Epithelial cell of proximal tubule (primary cell): ENCODE results near the gene FBXO3. TPM values are rescaled to one million over a fixed set of nuclear protein-coding genes. Genes with fewer than 3 reads are reported as not detected.

Experiments used
- DNase-seq: peaks from one replicate; pipeline ENCODE4 v3.0.0-alpha.2; 2011; ENCODE audit warnings: low read depth
- H3K4me3 ChIP-seq: 2 replicates; pipeline ENCODE4 v1.5.1; 2011; ENCODE audit warnings: low read depth, mild to moderate bottlenecking, low read length
- CTCF ChIP-seq: conservative IDR thresholded peaks from 2 replicates; pipeline ENCODE4 v1.5.1; 2012; ENCODE audit warnings: low read depth, mild to moderate bottlenecking, low read length
- total RNA-seq: library from RNA; depleted of rRNA; stranded (reverse); fragments of >200 nt; gene quantifications from 2 replicates; pipeline ENCODE4 v1.2.3, GENCODE V29; 2015

FBXO3 gene
- total RNA-seq, 1 donor from 2014 or later, result 20.3 TPM

GRCh38 chr11:33772870-33773269, 1.4 kb downstream of the FBXO3 start:
- no peak for TF ChIP-seq CTCF
- no peak for DNase-seq
- no peak overlapping the region for H3K4me3 ChIP-seq

- TF ChIP-seq CTCF, result peak; percentile 4
- DNase-seq, result no peak
- H3K4me3 ChIP-seq, result no peak overlapping the region
These were observed 2.0 kb downstream of the FBXO3 start for GRCh38 chr11:33772300-33772699.

- no peak for DNase-seq
- TF ChIP-seq CTCF, result no peak
- no peak overlapping the region for H3K4me3 ChIP-seq
These were observed 4.1 kb downstream of the FBXO3 start for GRCh38 chr11:33770236-33770635.

- no peak for TF ChIP-seq CTCF
These were observed 4.8 kb downstream of the FBXO3 start for GRCh38 chr11:33769542-33769941.

GRCh38 chr11:33767624-33768023, 6.7 kb downstream of the FBXO3 start:
- DNase-seq, result no peak
- TF ChIP-seq CTCF, result no peak
- H3K4me3 ChIP-seq, result no peak overlapping the region

More at GRCh38 chr11:33769542-33769941, 4.8 kb downstream of the FBXO3 start:
- DNase-seq, result no peak
- H3K4me3 ChIP-seq, result no peak overlapping the region

GRCh38 chr11:33766085-33766484, 8.2 kb downstream of the FBXO3 start:
- no peak for DNase-seq
- H3K4me3 ChIP-seq, result no peak overlapping the region
- no peak for TF ChIP-seq CTCF

GRCh38 chr11:33761471-33761870, 12.8 kb downstream of the FBXO3 start:
- TF ChIP-seq CTCF, result no peak
- no peak overlapping the region for H3K4me3 ChIP-seq
- no peak for DNase-seq
